Measurements from ENCODE around the gene ROCK2.
"Not testable (repeated sequence)": the region's sequence is repeated elsewhere in the genome, so short reads cannot be mapped to it uniquely, and the experiment has no call there.

Gene ROCK2

GRCh38 chr2:11278219-11278618 is 66.2 kb downstream of the ROCK2 start:
- no peak for DNase-seq (ENCODE audit: low read depth, low spot score)

GRCh38 chr2:11275910-11276309 is 68.5 kb downstream of the ROCK2 start:
- no peak for DNase-seq (ENCODE audit: low read depth, low spot score)

- DNase-seq (ENCODE audit: low read depth, low spot score): no peak
These were observed 73.5 kb downstream of the ROCK2 start for GRCh38 chr2:11270891-11271290.

GRCh38 chr2:11267931-11268330 is 76.5 kb downstream of the ROCK2 start:
- no peak for DNase-seq (ENCODE audit: low read depth, low spot score)

GRCh38 chr2:11264818-11265217 is 79.6 kb downstream of the ROCK2 start:
- no peak for DNase-seq (ENCODE audit: low read depth, low spot score)

GRCh38 chr2:11264007-11264406 is 80.4 kb downstream of the ROCK2 start:
- no peak for DNase-seq (ENCODE audit: low read depth, low spot score)

GRCh38 chr2:11263177-11263576 is 81.3 kb downstream of the ROCK2 start:
- DNase-seq (ENCODE audit: low read depth, low spot score): no peak

- DNase-seq (ENCODE audit: low read depth, low spot score): not testable (repeated sequence)
These were observed 82.0 kb downstream of the ROCK2 start for GRCh38 chr2:11262438-11262837.

GRCh38 chr2:11261564-11261963 is 82.9 kb downstream of the ROCK2 start:
- not testable (repeated sequence) for DNase-seq (ENCODE audit: low read depth, low spot score)

- no peak for DNase-seq (ENCODE audit: low read depth, low spot score)
These were observed 83.5 kb downstream of the ROCK2 start for GRCh38 chr2:11260979-11261378.

- DNase-seq (ENCODE audit: low read depth, low spot score): no peak
These were observed 86.5 kb downstream of the ROCK2 start for GRCh38 chr2:11257964-11258363.

- DNase-seq (ENCODE audit: low read depth, low spot score): no peak
These were observed 87.4 kb downstream of the ROCK2 start for GRCh38 chr2:11257078-11257477.

- DNase-seq (ENCODE audit: low read depth, low spot score): no peak
These were observed 88.3 kb downstream of the ROCK2 start for GRCh38 chr2:11256166-11256565.

- no peak for DNase-seq (ENCODE audit: low read depth, low spot score)
These were observed 90.3 kb downstream of the ROCK2 start for GRCh38 chr2:11254100-11254536.

- DNase-seq (ENCODE audit: low read depth, low spot score): not testable (repeated sequence)
These were observed 92.0 kb downstream of the ROCK2 start for GRCh38 chr2:11252458-11252857.

GRCh38 chr2:11250400-11251196 is 93.8 kb downstream of the ROCK2 start:
- DNase-seq (ENCODE audit: low read depth, low spot score): no peak

GRCh38 chr2:11245322-11245721 is 99.1 kb downstream of the ROCK2 start:
- no peak for DNase-seq (ENCODE audit: low read depth, low spot score)

- no peak for DNase-seq (ENCODE audit: low read depth, low spot score)
These were observed 100.2 kb downstream of the ROCK2 start for GRCh38 chr2:11244091-11244826.

- DNase-seq (ENCODE audit: low read depth, low spot score): no peak
These were observed 100.9 kb downstream of the ROCK2 start for GRCh38 chr2:11243512-11243911.

GRCh38 chr2:11242542-11243174 is 101.8 kb downstream of the ROCK2 start:
- no peak for DNase-seq (ENCODE audit: low read depth, low spot score)

- DNase-seq (ENCODE audit: low read depth, low spot score): no peak
These were observed 102.8 kb downstream of the ROCK2 start for GRCh38 chr2:11241412-11242203.
